GM12864 (cell line): ENCODE results near the gene COL9A3.
"Not testable (repeated sequence)": the region's sequence is repeated elsewhere in the genome, so short reads cannot be mapped to it uniquely, and the experiment has no call there.

ENCODE experiments used
- DNase-seq: peaks from one replicate; pipeline ENCODE4 v3.0.0-alpha.2; 2011; ENCODE audit warnings: low read depth
- H3K4me3 ChIP-seq: 2 replicates; pipeline ENCODE4 v1.5.1; 2011; ENCODE audit warnings: mild to moderate bottlenecking, low read depth, low read length, control low read depth
- CTCF ChIP-seq: IDR thresholded peaks from 2 replicates; pipeline ENCODE4 v1.5.1; 2011; ENCODE audit warnings: low read depth, mild to moderate bottlenecking, moderate library complexity, low read length, control low read depth, inconsistent platforms; ENCODE audit errors: missing control alignments

The COL9A3 gene

DNA sequence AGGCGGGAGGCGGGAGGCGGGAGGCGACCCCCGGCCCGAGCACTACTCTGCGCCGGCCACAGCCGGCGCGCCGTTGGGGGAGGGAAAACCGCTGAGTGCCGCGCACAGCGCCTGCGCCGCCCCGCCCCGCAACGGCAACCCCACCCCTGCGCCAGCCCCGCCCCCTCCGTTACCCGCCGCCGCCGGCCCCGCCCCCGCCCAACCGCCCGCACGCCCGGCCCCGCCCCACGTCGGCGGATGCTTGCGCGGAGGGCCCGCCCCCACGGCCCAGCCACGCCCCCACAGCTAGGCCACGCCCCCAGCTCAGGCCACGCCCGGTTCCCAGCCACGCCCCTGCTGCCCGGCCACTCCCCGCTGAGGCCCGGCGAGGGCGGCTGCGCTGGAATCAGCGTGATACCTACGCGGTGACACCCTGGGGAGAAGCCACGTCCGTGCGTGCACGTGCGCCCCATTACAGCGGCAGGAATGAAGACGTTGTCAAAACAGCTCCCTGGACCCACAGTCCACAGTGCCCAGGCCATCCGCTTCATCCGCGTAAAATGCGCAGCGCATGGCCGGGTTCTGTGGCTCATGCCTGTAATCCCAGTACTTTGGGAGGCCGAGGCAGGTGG lies 45.0 kb downstream of the COL9A3 start, which contains the start of gene TCFL5:
TSS of gene TCFL5 (minus strand) at position 97 of the 611 bp plus-strand sequence. CDS start 152 bp downstream, outside the sequence.
- TF ChIP-seq CTCF, result no peak
- peak; percentile 25 for DNase-seq
- peak within 1 kb of the TSS; percentile 64 for H3K4me3 ChIP-seq

GRCh38 chr20:62864207-62864606 lies 47.4 kb downstream of the COL9A3 start:
- TF ChIP-seq CTCF, result no peak
- H3K4me3 ChIP-seq, result no peak overlapping the region
- no peak for DNase-seq

DNA sequence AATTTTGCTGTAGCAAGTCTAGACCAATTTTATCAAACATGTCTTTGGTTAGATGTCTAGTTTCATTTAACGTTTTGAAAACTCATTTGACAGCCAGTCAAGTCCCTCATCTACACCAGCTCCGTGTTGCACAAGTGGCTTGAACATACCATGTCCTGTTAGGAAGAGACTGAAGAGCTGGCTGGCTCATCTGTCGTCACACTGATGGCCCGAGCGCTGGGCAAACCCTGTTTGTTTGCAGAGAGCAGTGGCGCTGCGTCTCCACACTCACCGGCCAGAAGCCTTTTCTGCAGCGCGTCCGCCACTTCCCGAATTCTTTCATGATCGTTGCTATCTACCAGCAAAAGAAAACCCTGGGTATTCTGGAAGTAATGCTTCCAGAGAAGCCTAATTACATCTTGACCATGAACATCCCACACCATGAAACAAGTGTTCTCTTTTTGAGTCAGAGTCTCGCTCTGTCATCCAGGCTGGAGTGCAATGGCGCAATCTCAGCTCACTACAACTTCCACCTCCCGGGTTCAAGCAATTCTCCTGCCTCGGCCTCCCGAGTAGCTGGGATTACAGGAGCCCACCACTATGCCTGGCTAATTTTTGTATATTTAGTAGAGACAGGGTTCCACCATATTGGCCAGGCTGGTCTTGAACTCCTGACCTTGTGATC lies 55.5 kb downstream of the COL9A3 start:
- DNase-seq, result no peak
- no peak for TF ChIP-seq CTCF
- no peak overlapping the region for H3K4me3 ChIP-seq

GRCh38 chr20:62872862-62873261 lies 56.0 kb downstream of the COL9A3 start:
- DNase-seq, result no peak
- no peak for TF ChIP-seq CTCF
- H3K4me3 ChIP-seq, result no peak overlapping the region

DNA sequence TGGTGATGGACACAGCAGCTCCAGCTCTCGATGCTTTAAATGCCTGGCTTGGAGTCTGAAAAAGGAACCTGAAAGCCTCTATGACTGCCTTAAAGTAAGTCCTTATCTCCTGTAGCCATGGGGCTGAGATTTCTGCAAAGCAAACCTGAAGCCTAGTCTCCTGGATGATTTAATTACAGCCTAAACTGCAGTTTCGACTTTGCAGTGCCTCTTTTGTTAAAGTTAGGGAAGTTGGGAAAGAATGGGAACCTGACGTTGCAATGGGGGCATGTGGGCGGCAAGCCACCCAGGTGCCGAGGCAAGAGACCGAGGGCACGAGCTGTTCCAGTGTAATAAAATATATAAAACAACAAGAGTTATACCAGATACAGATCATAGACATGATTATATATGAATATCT lies 56.4 kb downstream of the COL9A3 start:
- H3K4me3 ChIP-seq, result no peak overlapping the region
- no peak for TF ChIP-seq CTCF

DNA sequence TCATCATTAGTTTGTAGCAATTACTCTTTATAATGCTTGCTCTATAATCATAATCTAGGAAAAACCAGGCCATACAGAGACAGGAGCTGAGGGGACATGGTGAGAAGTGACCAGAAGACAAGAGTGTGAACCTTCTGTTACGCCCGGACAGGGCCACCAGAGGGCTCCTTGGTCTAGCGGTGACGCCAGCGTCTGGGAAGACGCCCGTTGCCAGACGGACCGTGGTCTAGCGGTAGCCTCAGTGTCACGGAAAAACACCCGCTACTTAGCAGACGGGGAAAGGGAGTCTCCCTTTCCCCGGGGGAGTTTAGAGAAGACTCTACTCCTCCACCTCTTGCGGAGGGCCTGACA lies 56.8 kb downstream of the COL9A3 start:
- not testable (repeated sequence) for DNase-seq, H3K4me3 ChIP-seq
- peak; percentile 44 for TF ChIP-seq CTCF

More for the DNA sequence above, 56.4 kb downstream of the COL9A3 start:
- DNase-seq, result no peak

GRCh38 chr20:62874964-62875344 lies 58.1 kb downstream of the COL9A3 start:
- H3K4me3 ChIP-seq, result no peak overlapping the region
- no peak for DNase-seq

More at GRCh38 chr20:62874964-62875344, 58.1 kb downstream of the COL9A3 start:
- no peak for TF ChIP-seq CTCF
